Measurements from ENCODE around the gene ATXN10.
A peak's percentile ranks its signal among the peaks of the same experiment; 100 is the strongest.

ATXN10 gene

DNA sequence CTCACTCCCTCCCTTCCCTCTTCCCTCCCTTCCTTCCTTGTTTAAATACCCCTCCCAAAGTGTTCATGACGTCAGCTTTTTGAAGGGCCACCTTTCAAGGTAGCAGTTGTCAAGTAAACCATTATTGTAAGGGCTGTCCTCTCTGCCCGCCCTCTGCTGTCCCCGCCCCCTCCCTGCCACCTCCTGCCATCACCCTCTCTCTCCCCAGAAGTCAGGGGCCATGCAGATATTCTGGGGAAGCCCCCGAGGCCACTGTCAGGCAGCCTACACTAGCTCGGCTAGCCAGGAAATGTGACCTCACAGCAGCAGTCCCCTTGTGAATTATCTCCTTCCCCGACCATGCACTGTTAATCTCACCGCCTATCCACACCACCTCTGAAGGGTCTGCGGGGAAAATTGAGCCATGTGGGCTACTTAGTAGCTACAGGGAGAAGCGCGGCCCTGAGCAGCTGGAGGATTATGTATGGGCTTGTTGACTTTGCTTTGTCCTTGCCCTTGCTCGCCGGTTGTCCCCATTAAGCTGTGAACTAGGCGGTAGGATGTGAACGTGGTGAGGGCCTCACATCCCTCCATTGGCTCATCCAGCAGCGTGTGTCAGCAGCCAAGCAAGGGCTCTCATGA, 42.1 kb upstream of the ATXN10 start:
- no peak for DNase-seq (ENCODE audit: low read depth)
- TF ChIP-seq, protein P1, sequence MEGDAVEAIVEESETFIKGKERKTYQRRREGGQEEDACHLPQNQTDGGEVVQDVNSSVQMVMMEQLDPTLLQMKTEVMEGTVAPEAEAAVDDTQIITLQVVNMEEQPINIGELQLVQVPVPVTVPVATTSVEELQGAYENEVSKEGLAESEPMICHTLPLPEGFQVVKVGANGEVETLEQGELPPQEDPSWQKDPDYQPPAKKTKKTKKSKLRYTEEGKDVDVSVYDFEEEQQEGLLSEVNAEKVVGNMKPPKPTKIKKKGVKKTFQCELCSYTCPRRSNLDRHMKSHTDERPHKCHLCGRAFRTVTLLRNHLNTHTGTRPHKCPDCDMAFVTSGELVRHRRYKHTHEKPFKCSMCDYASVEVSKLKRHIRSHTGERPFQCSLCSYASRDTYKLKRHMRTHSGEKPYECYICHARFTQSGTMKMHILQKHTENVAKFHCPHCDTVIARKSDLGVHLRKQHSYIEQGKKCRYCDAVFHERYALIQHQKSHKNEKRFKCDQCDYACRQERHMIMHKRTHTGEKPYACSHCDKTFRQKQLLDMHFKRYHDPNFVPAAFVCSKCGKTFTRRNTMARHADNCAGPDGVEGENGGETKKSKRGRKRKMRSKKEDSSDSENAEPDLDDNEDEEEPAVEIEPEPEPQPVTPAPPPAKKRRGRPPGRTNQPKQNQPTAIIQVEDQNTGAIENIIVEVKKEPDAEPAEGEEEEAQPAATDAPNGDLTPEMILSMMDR (conservative IDR thresholded peaks at IDR 0.05; ENCODE audit: low read depth, low read length) = no peak
- H3K4me3 ChIP-seq (ENCODE audit: low read depth, low read length) = no peak overlapping the region

DNA sequence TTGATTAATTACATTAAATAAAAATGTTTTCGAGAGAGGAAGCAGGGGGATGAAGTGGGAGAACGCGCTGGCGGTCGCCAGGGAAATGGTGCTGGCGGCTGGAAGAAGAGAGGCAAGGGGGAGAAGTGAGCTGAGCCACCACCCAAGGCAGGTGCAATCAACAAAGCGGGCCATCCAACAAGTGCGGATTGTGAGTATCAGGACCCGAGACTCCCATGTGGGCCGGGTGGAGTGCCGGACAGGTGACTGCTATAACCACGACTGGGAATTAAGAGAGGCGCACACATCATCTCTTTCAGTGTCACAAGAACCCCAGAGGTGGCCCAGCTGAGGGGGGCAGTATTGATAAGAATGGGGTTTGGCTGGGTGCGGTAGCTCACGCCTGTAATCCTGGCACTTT, 41.2 kb upstream of the ATXN10 start:
- TF ChIP-seq, protein P1 (conservative IDR thresholded peaks at IDR 0.05; ENCODE audit: low read depth, low read length) = no peak
- DNase-seq (ENCODE audit: low read depth) = no peak

GRCh38 chr22:45631140-45631840, 40.3 kb upstream of the ATXN10 start:
- H3K4me3 ChIP-seq (ENCODE audit: low read depth, low read length) = no peak overlapping the region
- DNase-seq (ENCODE audit: low read depth) = no peak
- TF ChIP-seq, protein P1 (conservative IDR thresholded peaks at IDR 0.05; ENCODE audit: low read depth, low read length) = no peak

More for the DNA sequence above, 41.2 kb upstream of the ATXN10 start:
- no peak overlapping the region for H3K4me3 ChIP-seq (ENCODE audit: low read depth, low read length)

- no peak overlapping the region for H3K4me3 ChIP-seq (ENCODE audit: low read depth, low read length)
- DNase-seq (ENCODE audit: low read depth) = no peak
- TF ChIP-seq, protein P1 (conservative IDR thresholded peaks at IDR 0.05; ENCODE audit: low read depth, low read length) = no peak
Measured at GRCh38 chr22:45631841-45632238, 39.8 kb upstream of the ATXN10 start.

- peak; percentile 15 for DNase-seq (ENCODE audit: low read depth)
- no peak overlapping the region for H3K4me3 ChIP-seq (ENCODE audit: low read depth, low read length)
Measured at GRCh38 chr22:45632791-45633515, 38.7 kb upstream of the ATXN10 start.

DNA sequence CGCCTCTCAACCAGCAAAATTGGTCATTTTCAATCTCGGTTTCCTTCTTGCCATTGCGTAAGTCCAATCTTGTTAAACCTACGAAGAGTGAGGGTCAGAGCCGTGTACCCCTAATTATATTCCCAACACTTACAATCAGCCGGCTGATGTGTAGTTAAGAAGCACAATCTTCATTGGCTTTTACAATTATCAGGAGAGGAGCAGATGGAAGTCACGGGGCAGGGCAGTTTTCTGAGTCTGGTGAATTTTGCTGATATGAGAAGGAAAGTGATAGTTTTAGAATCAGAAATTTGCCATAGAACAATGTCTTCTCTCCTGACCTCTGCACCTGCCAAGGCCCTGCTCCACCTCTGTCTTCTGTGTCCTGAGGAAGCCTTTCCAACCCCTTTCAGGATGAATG, 35.0 kb upstream of the ATXN10 start:
- TF ChIP-seq, protein P1 (conservative IDR thresholded peaks at IDR 0.05; ENCODE audit: low read depth, low read length) = no peak
- no peak for DNase-seq (ENCODE audit: low read depth)
- no peak overlapping the region for H3K4me3 ChIP-seq (ENCODE audit: low read depth, low read length)

More at GRCh38 chr22:45632791-45633515, 38.7 kb upstream of the ATXN10 start:
- TF ChIP-seq, protein P1 (conservative IDR thresholded peaks at IDR 0.05; ENCODE audit: low read depth, low read length) = no peak
